HepG2 (cell line): Measurements from ENCODE around the gene CD248. TPM values are rescaled to one million over a fixed set of nuclear protein-coding genes. Genes with fewer than 3 reads are reported as not detected.

Experiments used
- BCL6 ChIP-seq: IDR thresholded peaks from 2 replicates; pipeline ENCODE4 v1.6.1; 2016; ENCODE audit warnings: missing genetic modification reagents, missing compliant biosample characterization
- EED ChIP-seq: sonication (generic); formaldehyde crosslinking; IDR thresholded peaks from 2 replicates; pipeline ENCODE4 v1.5.0; 2020; ENCODE audit warnings: mild to moderate bottlenecking, missing genetic modification reagents
- ELF3 ChIP-seq: IDR thresholded peaks from 2 replicates; pipeline ENCODE4 v1.6.1; 2016; ENCODE audit warnings: missing genetic modification reagents, missing compliant biosample characterization
- ELF4 ChIP-seq: sonication (generic); formaldehyde crosslinking; IDR thresholded peaks from 2 replicates; pipeline ENCODE4 v1.5.0; 2020; ENCODE audit warnings: missing genetic modification reagents, mild to moderate bottlenecking, moderate library complexity, borderline replicate concordance
- GLMP ChIP-seq: sonication (generic); formaldehyde crosslinking; IDR thresholded peaks from 2 replicates; pipeline ENCODE4 v1.9.0; 2021; ENCODE audit warnings: missing genetic modification reagents, mild to moderate bottlenecking, borderline replicate concordance
- HES4 ChIP-seq: sonication (generic); formaldehyde crosslinking; IDR thresholded peaks from 2 replicates; pipeline ENCODE4 v1.9.0; 2021; ENCODE audit warnings: mild to moderate bottlenecking, missing genetic modification reagents, borderline replicate concordance
- JUN ChIP-seq: sonication (generic); formaldehyde crosslinking; IDR thresholded peaks from 2 replicates; pipeline ENCODE4 v1.4.0; 2020; ENCODE audit warnings: mild to moderate bottlenecking, missing genetic modification reagents
- KMT2A ChIP-seq: sonication (generic); formaldehyde crosslinking; IDR thresholded peaks from 2 replicates; pipeline ENCODE4 v1.4.0; 2020; ENCODE audit warnings: missing genetic modification reagents
- MYC ChIP-seq: sonication (generic); formaldehyde crosslinking; IDR thresholded peaks from 2 replicates; pipeline ENCODE4 v1.9.0; 2021; ENCODE audit warnings: missing genetic modification reagents, borderline replicate concordance
- PHF20 ChIP-seq: sonication (generic); formaldehyde crosslinking; IDR thresholded peaks from 2 replicates; pipeline ENCODE4 v1.5.0; 2020; ENCODE audit warnings: mild to moderate bottlenecking, missing genetic modification reagents
- RBFOX2 ChIP-seq: fragments of 200-400 bp; formaldehyde crosslinking; IDR thresholded peaks from 2 replicates; pipeline ENCODE4 v1.6.1; 2017; ENCODE audit warnings: low read depth, mild to moderate bottlenecking, low read length
- RELA ChIP-seq: sonication (generic); formaldehyde crosslinking; IDR thresholded peaks from 2 replicates; pipeline ENCODE4 v1.4.0; 2020; ENCODE audit warnings: missing genetic modification reagents
- SMC3 ChIP-seq: IDR thresholded peaks from 2 replicates; pipeline ENCODE4 v1.6.1; 2011; ENCODE audit warnings: low read length, improper control_type of control experiment
- SRSF1 ChIP-seq: fragments of 200-400 bp; formaldehyde crosslinking; optimal IDR thresholded peaks from 2 replicates; pipeline ENCODE3; 2017; ENCODE audit warnings: mild to moderate bottlenecking, low read depth, low read length, moderate library complexity
- SUZ12 ChIP-seq: fragments of 150-350 bp; IDR thresholded peaks from 2 replicates; pipeline ENCODE4 v1.6.1; 2014; ENCODE audit warnings: low read depth, low read length
- TFDP2 ChIP-seq: sonication (generic); formaldehyde crosslinking; IDR thresholded peaks from 2 replicates; pipeline ENCODE4 v1.4.0; 2020; ENCODE audit warnings: missing genetic modification reagents
- ZBTB14 ChIP-seq: sonication (generic); formaldehyde crosslinking; IDR thresholded peaks from 2 replicates; pipeline ENCODE4 v1.4.0; 2020; ENCODE audit warnings: missing genetic modification reagents
- ZIK1 ChIP-seq: sonication (generic); formaldehyde crosslinking; IDR thresholded peaks from 2 replicates; pipeline ENCODE4 v1.5.0; 2020; ENCODE audit warnings: mild to moderate bottlenecking, low read depth, missing genetic modification reagents, borderline replicate concordance
- ZMYM3 ChIP-seq: sonication (generic); formaldehyde crosslinking; IDR thresholded peaks from 2 replicates; pipeline ENCODE4 v1.5.1; 2020; ENCODE audit warnings: mild to moderate bottlenecking, missing genetic modification reagents
- ZNF17 ChIP-seq: sonication (generic); formaldehyde crosslinking; IDR thresholded peaks from 2 replicates; pipeline ENCODE4 v1.5.0; 2020; ENCODE audit warnings: mild to moderate bottlenecking, missing genetic modification reagents
- ZNF207 ChIP-seq: fragments of 450-650 bp; IDR thresholded peaks from 2 replicates; pipeline ENCODE4 v1.6.1; 2016; ENCODE audit warnings: antibody characterized with exemption, borderline replicate concordance
- ZNF253 ChIP-seq: sonication (generic); formaldehyde crosslinking; IDR thresholded peaks from 2 replicates; pipeline ENCODE4 v1.8.0; 2022; ENCODE audit warnings: mild to moderate bottlenecking, missing genetic modification reagents, borderline replicate concordance
- ZNF382 ChIP-seq: sonication (generic); formaldehyde crosslinking; IDR thresholded peaks from 2 replicates; pipeline ENCODE4 v1.5.0; 2020; ENCODE audit warnings: missing genetic modification reagents, mild to moderate bottlenecking, borderline replicate concordance
- ZNF501 ChIP-seq: sonication (generic); formaldehyde crosslinking; IDR thresholded peaks from 2 replicates; pipeline ENCODE4 v1.5.1; 2020; ENCODE audit warnings: mild to moderate bottlenecking, moderate library complexity, missing genetic modification reagents
- ZNF614 ChIP-seq: IDR thresholded peaks from 2 replicates; pipeline ENCODE4 v1.6.1; 2018; ENCODE audit warnings: missing biosample characterization, missing genetic modification reagents, inconsistent platforms, borderline replicate concordance
- ZNF644 ChIP-seq: IDR thresholded peaks from 2 replicates; pipeline ENCODE4 v1.6.1; 2016; ENCODE audit warnings: low read depth
- ZNF841 ChIP-seq: sonication (generic); formaldehyde crosslinking; IDR thresholded peaks from 2 replicates; pipeline ENCODE4 v1.8.1; 2023; ENCODE audit warnings: missing genetic modification reagents, borderline replicate concordance
- ZSCAN5A ChIP-seq: sonication (generic); formaldehyde crosslinking; IDR thresholded peaks from 2 replicates; pipeline ENCODE4 v1.8.0; 2022; ENCODE audit warnings: mild to moderate bottlenecking, missing genetic modification reagents, borderline replicate concordance
- polyA plus RNA-seq, 8 experiments: library from polyadenylated mRNA; depleted of rRNA in 3 of 8; stranded (reverse) in 7 of 8; unstranded in 1 of 8; fragments of >200 nt; fragmentation: Illumina TruSeq in 4 of 8; extraction: Trizol in 4 of 8; gene quantifications; 2 replicates each; pipeline versions ENCODE4 v1.2.1 to v1.2.3, GENCODE V29; 2011 to 2016; ENCODE audit warnings: low read depth in 4 of 8, missing spikeins in 1 of 8, mixed read lengths in 1 of 8; ENCODE audit not compliant: insufficient read depth in 1 of 8
- total RNA-seq, 5 experiments: library from RNA; depleted of rRNA; stranded (reverse); fragments of >200 nt; fragmentation: Illumina TruSeq; extraction: Trizol; gene quantifications; 2 replicates each; pipeline ENCODE4 v1.2.3, GENCODE V29; 2016; ENCODE audit warnings: low read depth in 1 of 5

The CD248 gene
- total and polyA plus RNA-seq, 2 of the 13 experiments (the other 11 are each of a cell fraction or from before 2014, with no cell fraction given): 0.25 to 0.35 TPM

- TF ChIP-seq ZNF253 (CRISPR knock-in tag) (no peak), GLMP (CRISPR knock-in tag) (no peak), ZBTB14 (no peak), ZNF614 (CRISPR knock-in tag) (0 out of 2 replicates have a peak, but pooled peaks have one; percentile 15), ZNF207 (no peak), ZMYM3 (no peak), ZNF382 (CRISPR knock-in tag) (no peak), BCL6 (CRISPR knock-in tag) (peak; percentile 69), ZIK1 (CRISPR knock-in tag) (no peak), ZNF841 (CRISPR knock-in tag) (no peak), ELF4 (CRISPR knock-in tag) (no peak), HES4 (CRISPR knock-in tag) (no peak), ZNF17 (no peak), MYC (peak; percentile 19; the same call in 1 of the 2 replicates), RBFOX2 (peak; percentile 58), PHF20 (CRISPR knock-in tag) (0 out of 2 replicates have a peak, but pooled peaks have one; percentile 43), ZNF501 (CRISPR knock-in tag) (peak; percentile 97), ZNF644 (no peak), TFDP2 (CRISPR knock-in tag) (no peak), SUZ12 (no peak), SRSF1 (no peak), JUN (CRISPR knock-in tag) (peak; percentile 68; the same call in 1 of the 2 replicates), KMT2A (peak; percentile 46; the same call in 1 of the 2 replicates), ELF3 (CRISPR knock-in tag) (no peak), SMC3 (peak; percentile 78; the same call in 1 of the 2 replicates), EED (CRISPR knock-in tag) (0 out of 2 replicates have a peak, but pooled peaks have one; percentile 75), RELA (CRISPR knock-in tag) (no peak), ZSCAN5A (CRISPR knock-in tag) (peak; percentile 76; the same call in 1 of the 2 replicates)
Observed at GRCh38 chr11:66311965-66312548, 4.8 kb downstream of the CD248 start (continued).
